Erythroblast (primary cell): ENCODE measurements around the gene NLK.

Experiments used
- GATA1 ChIP-seq: IDR thresholded peaks from 2 replicates; pipeline ENCODE4 v1.6.1; 2011; ENCODE audit warnings: low read depth, mild to moderate bottlenecking, control low read depth, low read length, moderate library complexity
- POLR2A ChIP-seq: IDR thresholded peaks from 2 replicates; pipeline ENCODE4 v1.6.1; 2011; ENCODE audit warnings: mild to moderate bottlenecking, low read length

- no peak for TF ChIP-seq POLR2A
- TF ChIP-seq GATA1: no peak
Measured at GRCh38 chr17:28057731-28058246, 15.3 kb downstream of the NLK start.
